GM12864 (cell line): ENCODE measurements around the gene TFE3.

ENCODE experiments used
- DNase-seq: peaks from one replicate; pipeline ENCODE4 v3.0.0-alpha.2; 2011; ENCODE audit warnings: low read depth
- H3K4me3 ChIP-seq: 2 replicates; pipeline ENCODE4 v1.5.1; 2011; ENCODE audit warnings: mild to moderate bottlenecking, low read depth, low read length, control low read depth
- CTCF ChIP-seq: IDR thresholded peaks from 2 replicates; pipeline ENCODE4 v1.5.1; 2011; ENCODE audit warnings: low read depth, mild to moderate bottlenecking, moderate library complexity, low read length, control low read depth, inconsistent platforms; ENCODE audit errors: missing control alignments

TFE3 gene

GRCh38 chrX:49001521-49002090 lies 41.6 kb downstream of the TFE3 start:
- H3K4me3 ChIP-seq: peak overlapping the region; percentile 81
- no peak for TF ChIP-seq CTCF
- DNase-seq: peak; percentile 26

GRCh38 chrX:49000636-49001035 lies 42.5 kb downstream of the TFE3 start:
- TF ChIP-seq CTCF: no peak
- no peak overlapping the region for H3K4me3 ChIP-seq
- no peak for DNase-seq

GRCh38 chrX:48999030-48999429 lies 44.1 kb downstream of the TFE3 start:
- DNase-seq: no peak
- H3K4me3 ChIP-seq: no peak overlapping the region
- no peak for TF ChIP-seq CTCF

GRCh38 chrX:48998391-48998790 lies 44.8 kb downstream of the TFE3 start:
- no peak for TF ChIP-seq CTCF
- no peak overlapping the region for H3K4me3 ChIP-seq
- no peak for DNase-seq

- no peak for TF ChIP-seq CTCF
- DNase-seq: no peak
- no peak overlapping the region for H3K4me3 ChIP-seq
Observed at GRCh38 chrX:48997865-48998264, 45.3 kb downstream of the TFE3 start.

GRCh38 chrX:48997455-48997854 lies 45.7 kb downstream of the TFE3 start:
- TF ChIP-seq CTCF: no peak
- DNase-seq: no peak
- no peak overlapping the region for H3K4me3 ChIP-seq

- TF ChIP-seq CTCF: no peak
- DNase-seq: no peak
- no peak overlapping the region for H3K4me3 ChIP-seq
Observed at GRCh38 chrX:48996969-48997368, 46.2 kb downstream of the TFE3 start.
